PFSK-1 (cell line): ENCODE results near the gene SLC7A11.

Experiments used
- FOXP2 ChIP-seq: optimal IDR thresholded peaks from 2 replicates; pipeline ENCODE3; 2011; ENCODE audit warnings: borderline replicate concordance, control low read depth, inconsistent platforms; ENCODE audit not compliant: insufficient read depth; ENCODE audit errors: extremely low read length, extremely low read depth
- POLR2AphosphoS5 ChIP-seq: IDR thresholded peaks from 2 replicates; pipeline ENCODE4 v1.6.1; 2012; ENCODE audit warnings: low read depth, mild to moderate bottlenecking, control low read depth, low read length, moderate library complexity
- REST ChIP-seq, 2 experiments: IDR thresholded peaks; 2 replicates each; pipeline versions ENCODE4 v1.6.1 to v1.8.0; 2011 to 2012; ENCODE audit warnings: low read depth in 2 of 2, low read length in 2 of 2, control low read depth in 1 of 2, inconsistent platforms in 1 of 2, mild to moderate bottlenecking in 1 of 2, moderate library complexity in 1 of 2; ENCODE audit not compliant: insufficient read depth in 1 of 2

DNA sequence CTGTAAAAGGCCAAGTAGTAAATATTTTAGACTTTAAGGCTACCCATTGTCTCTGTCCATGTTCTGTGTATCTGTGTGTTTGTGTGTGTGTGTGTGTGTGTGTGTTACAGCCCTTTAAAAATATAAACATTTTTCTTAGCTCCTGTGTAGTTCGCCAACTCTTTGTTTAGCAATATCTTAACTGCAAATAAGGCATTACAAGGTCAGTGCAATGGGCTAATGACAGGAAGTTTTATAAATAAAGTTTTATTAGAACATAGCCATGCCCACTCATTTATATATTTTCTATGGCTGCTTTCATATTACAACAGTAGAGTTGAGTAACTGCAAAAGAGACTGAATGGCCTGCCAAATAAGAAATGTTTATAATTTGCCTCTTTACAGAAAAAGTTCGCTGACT is 5.9 kb upstream of the SLC7A11 start:
- TF ChIP-seq POLR2AphosphoS5 (no peak), REST (IDR thresholded peaks at IDR 0.05; ENCODE audit: insufficient read depth in 1 of 2, low read depth in 2 of 2, low read length in 2 of 2) (no peak), FOXP2 (no peak)
